ENCODE data around the gene PDE1C.

PDE1C gene

DNA sequence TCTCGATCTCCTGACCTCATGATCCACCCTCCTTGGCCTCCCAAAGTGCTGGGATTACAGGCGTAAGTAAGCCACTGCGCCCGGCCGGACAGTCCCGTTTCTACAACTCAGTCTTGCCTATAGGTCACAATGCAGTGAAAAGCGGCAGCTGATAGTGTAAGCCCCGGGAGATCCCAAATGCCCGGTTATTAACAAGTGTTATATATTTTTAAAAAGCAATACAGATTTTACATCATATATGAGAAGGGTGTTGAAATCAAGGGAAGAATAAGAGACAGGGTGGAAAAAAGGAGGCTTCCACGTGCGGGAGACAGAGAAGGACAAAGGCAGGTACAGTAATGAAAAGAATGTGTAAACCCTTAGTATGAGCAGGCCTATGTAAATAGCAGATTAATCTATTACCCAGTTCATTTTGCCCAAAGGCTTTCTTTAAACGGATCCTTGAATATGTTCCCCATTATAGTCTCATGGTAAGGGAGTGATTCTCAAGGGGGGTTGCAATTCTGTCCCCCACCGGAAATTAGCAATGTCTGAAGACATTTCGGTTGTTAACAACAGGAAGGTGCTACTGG lies 170.8 kb downstream of the PDE1C start:
- no CpG with 5 or more reads among the region's 14 CpGs for WGBS (ENCODE audit: insufficient coverage, insufficient read length)
- Histone ChIP-seq H3K4me1 (ENCODE audit: control insufficient read depth, insufficient read depth, low read length) (no peaks in the 10 kb centered on the region; the same call in 1 of the 2 replicates), H3K9me3 (ENCODE audit: control insufficient read depth, insufficient read depth, low read length) (no peaks in the 10 kb centered on the region), H3K4me3 (ENCODE audit: low read length) (no peak overlapping the region), H3K36me3 (ENCODE audit: control insufficient read depth, insufficient read depth, low read length) (no peaks in the 10 kb centered on the region), H3K27ac (ENCODE audit: low read length) (no peak overlapping the region), H3K27me3 (ENCODE audit: control insufficient read depth, insufficient read depth, low read length) (no peaks in the 10 kb centered on the region)
- DNase-seq (ENCODE audit: low read depth, low spot score), result no peak

DNA sequence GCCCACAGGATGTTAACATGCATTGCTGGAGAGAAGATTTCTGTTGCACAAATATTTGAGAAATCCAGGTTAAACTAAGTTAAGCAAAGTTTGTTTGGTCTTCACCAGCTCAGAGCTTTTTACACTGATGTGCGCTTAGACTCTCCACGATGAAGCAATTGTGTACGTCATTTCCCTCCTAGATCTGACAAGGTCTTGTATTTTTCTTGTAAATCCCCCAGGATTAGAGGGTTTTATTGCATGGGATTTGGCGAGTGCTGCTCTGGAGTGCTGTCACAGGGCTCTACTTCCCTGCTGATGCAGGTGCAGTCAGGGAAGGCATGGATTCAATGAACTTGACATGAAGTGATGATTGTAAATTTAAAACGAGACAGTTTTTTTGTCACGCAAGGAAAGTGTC lies 173.3 kb downstream of the PDE1C start:
- no peak for DNase-seq (ENCODE audit: low read depth, low spot score)
- H3K36me3 ChIP-seq (ENCODE audit: control insufficient read depth, insufficient read depth, low read length), result no peaks in the 10 kb centered on the region
- H3K4me1 ChIP-seq (ENCODE audit: control insufficient read depth, insufficient read depth, low read length), result no peaks in the 10 kb centered on the region; the same call in 1 of the 2 replicates
- H3K27me3 ChIP-seq (ENCODE audit: control insufficient read depth, insufficient read depth, low read length), result no peaks in the 10 kb centered on the region
- no peaks in the 10 kb centered on the region for H3K9me3 ChIP-seq (ENCODE audit: control insufficient read depth, insufficient read depth, low read length)
- H3K27ac ChIP-seq (ENCODE audit: low read length), result no peak overlapping the region
- H3K4me3 ChIP-seq (ENCODE audit: low read length), result no peak overlapping the region
- no CpG with 5 or more reads among the region's 6 CpGs for WGBS (ENCODE audit: insufficient coverage, insufficient read length)

DNA sequence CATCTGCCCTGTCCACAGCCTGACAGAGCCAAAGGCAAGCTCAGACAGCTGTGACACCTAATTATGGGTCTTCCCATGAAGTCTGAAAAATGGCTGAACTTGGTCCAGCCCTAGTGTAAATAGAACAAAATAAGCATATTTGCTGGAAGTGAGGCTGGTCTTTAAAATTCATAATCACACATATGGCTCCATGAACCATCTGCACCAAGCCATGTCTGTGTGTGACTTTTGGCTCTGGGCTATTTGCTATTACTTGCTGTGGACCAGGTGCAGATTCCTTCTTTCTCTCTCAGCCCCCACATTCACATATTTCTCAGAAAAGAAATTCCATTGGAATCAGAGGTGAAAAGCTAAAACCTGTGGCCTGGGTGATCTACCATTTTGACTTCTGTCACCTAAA lies 175.9 kb downstream of the PDE1C start:
- Histone ChIP-seq H3K4me3 (ENCODE audit: low read length) (no peak overlapping the region), H3K9me3 (ENCODE audit: control insufficient read depth, insufficient read depth, low read length) (no peaks in the 10 kb centered on the region), H3K27ac (ENCODE audit: low read length) (no peak overlapping the region), H3K27me3 (ENCODE audit: control insufficient read depth, insufficient read depth, low read length) (no peaks in the 10 kb centered on the region), H3K4me1 (ENCODE audit: control insufficient read depth, insufficient read depth, low read length) (no peaks in the 10 kb centered on the region; the same call in 1 of the 2 replicates), H3K36me3 (ENCODE audit: control insufficient read depth, insufficient read depth, low read length) (no peaks in the 10 kb centered on the region)
- DNase-seq (ENCODE audit: low read depth, low spot score), result no peak

DNA sequence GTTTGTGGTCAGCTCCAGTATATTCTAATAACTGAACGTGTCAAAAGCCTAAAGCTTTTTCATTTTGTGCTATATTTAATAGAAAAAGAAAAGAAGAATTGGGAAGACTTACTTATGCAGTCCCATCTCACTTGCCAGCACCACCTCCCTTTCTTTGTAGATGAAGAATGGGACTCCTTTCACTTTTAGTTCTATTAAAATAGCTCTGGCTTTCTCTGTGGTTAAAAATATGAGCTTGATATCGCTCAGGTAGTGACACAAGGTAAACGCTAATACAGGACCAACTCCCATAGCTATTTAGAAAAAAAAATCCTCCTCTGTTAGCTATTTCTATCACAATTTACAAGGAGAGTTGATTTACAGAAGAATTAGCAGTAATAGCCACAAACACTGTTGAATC lies 176.8 kb downstream of the PDE1C start:
- DNase-seq (ENCODE audit: low read depth, low spot score), result no peak
- Histone ChIP-seq H3K27ac (ENCODE audit: low read length) (no peak overlapping the region), H3K27me3 (ENCODE audit: control insufficient read depth, insufficient read depth, low read length) (no peaks in the 10 kb centered on the region), H3K4me3 (ENCODE audit: low read length) (no peak overlapping the region), H3K36me3 (ENCODE audit: control insufficient read depth, insufficient read depth, low read length) (no peaks in the 10 kb centered on the region), H3K4me1 (ENCODE audit: control insufficient read depth, insufficient read depth, low read length) (no peaks in the 10 kb centered on the region; the same call in 1 of the 2 replicates), H3K9me3 (ENCODE audit: control insufficient read depth, insufficient read depth, low read length) (no peaks in the 10 kb centered on the region)
- no CpG with 5 or more reads among the region's 3 CpGs for WGBS (ENCODE audit: insufficient coverage, insufficient read length)

DNA sequence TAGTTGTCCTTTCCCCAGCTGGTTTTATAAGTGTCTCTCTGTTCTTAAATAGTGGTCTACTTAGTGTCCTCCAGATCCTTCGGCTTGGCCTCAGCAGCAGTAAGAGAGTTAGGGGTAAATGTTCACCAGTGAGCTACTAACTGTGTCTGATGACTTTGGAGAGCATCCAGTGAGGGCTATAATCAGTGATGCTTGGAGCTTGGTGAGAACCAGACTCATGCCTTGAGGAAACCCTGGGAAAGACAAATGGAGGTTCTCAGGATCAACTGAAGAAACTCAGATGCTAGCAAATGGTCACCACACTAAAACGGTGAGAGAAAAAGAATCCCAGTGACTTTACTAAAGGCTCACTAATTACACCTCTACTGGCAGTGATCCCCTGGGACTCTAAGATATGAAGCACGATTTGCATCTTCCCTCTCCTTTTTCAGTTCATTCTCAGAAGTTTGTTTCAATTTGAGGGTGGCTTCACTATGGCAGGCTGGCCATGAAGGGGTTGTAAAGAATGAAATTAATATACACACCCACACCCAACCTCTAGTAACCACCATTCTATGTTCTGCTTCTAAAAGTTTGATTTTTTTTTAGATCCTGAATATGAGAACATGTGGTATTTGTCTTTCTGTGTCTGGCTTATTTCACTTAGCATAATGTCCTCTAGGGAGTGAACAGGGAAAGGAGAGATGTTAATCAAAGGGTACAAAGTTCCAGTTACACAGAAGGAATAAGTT lies 177.9 kb downstream of the PDE1C start:
- H3K9me3 ChIP-seq (ENCODE audit: control insufficient read depth, insufficient read depth, low read length), result no peaks in the 10 kb centered on the region
- no peaks in the 10 kb centered on the region; the same call in 1 of the 2 replicates for H3K4me1 ChIP-seq (ENCODE audit: control insufficient read depth, insufficient read depth, low read length)
- no CpG with 5 or more reads among the region's 3 CpGs for WGBS (ENCODE audit: insufficient coverage, insufficient read length)
- H3K27me3 ChIP-seq (ENCODE audit: control insufficient read depth, insufficient read depth, low read length), result no peaks in the 10 kb centered on the region
- H3K36me3 ChIP-seq (ENCODE audit: control insufficient read depth, insufficient read depth, low read length), result no peaks in the 10 kb centered on the region
- H3K27ac ChIP-seq (ENCODE audit: low read length), result no peak overlapping the region
- H3K4me3 ChIP-seq (ENCODE audit: low read length), result no peak overlapping the region
- DNase-seq (ENCODE audit: low read depth, low spot score), result no peak

DNA sequence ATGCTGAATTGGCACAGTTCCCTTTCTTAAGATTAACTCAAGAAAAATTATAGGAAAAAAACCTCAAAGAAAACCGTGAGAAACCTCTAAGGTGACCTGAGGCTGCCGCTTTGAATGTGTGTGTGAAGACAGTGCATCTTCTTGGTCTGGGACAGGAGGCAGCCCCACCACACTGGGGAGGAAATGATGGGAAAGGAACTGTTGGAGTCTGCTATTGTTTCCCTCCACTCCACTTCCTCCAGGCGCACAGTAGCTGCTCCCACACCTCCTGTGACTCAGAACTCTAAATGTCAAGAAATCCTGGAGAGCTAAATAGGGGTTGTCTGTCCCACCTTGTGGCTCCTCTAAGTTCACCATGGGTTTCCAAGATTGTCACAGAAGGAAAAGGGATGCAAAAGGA lies 179.4 kb downstream of the PDE1C start:
- no peaks in the 10 kb centered on the region; the same call in 1 of the 2 replicates for H3K4me1 ChIP-seq (ENCODE audit: control insufficient read depth, insufficient read depth, low read length)
- H3K27ac ChIP-seq (ENCODE audit: low read length), result no peak overlapping the region
- H3K27me3 ChIP-seq (ENCODE audit: control insufficient read depth, insufficient read depth, low read length), result no peaks in the 10 kb centered on the region
- no peaks in the 10 kb centered on the region for H3K36me3 ChIP-seq (ENCODE audit: control insufficient read depth, insufficient read depth, low read length)
- H3K4me3 ChIP-seq (ENCODE audit: low read length), result no peak overlapping the region
- DNase-seq (ENCODE audit: low read depth, low spot score), result no peak
- no peaks in the 10 kb centered on the region for H3K9me3 ChIP-seq (ENCODE audit: control insufficient read depth, insufficient read depth, low read length)
- no CpG with 5 or more reads among the region's 3 CpGs for WGBS (ENCODE audit: insufficient coverage, insufficient read length)

DNA sequence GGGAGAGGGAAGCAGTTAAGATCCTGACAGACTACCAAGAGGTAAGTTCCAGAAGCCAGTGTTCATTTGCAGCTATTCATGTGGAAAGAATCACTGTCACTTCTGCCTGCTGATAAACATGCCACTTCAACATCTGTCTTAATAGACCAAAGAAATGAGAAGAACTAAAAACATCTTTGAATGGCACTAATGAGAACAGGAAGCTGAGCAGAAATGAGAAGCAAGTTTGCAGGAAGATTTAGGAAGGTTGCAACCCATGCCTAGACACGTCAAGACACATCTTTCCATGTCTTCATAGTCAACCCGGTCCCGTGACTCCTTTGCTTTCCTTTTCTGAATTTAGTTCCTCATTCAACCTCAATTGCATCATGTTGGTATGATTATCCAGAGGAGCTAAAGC lies 180.0 kb downstream of the PDE1C start:
- no CpG with 5 or more reads among the region's 3 CpGs for WGBS (ENCODE audit: insufficient coverage, insufficient read length)
- no peak for DNase-seq (ENCODE audit: low read depth, low spot score)
- H3K27ac ChIP-seq (ENCODE audit: low read length), result no peak overlapping the region

DNA sequence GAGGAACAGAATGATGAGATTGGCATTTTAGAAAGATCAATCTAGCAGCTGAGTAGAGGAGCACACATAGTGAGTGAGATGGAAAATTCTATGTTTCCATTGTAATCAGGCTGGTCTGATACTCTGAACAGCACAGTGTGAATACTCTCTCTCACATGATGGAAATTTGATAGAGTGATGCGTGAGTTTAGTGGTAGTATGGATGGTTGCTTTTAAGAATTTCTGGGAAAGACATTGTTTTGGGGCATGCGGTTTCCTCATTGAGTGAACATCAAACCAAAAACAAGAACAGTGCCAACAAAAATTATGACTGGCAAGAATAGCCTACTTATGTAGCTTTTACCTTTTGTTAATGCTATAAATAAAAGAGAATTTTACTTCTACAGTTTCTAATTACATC lies 183.2 kb downstream of the PDE1C start:
- H3K36me3 ChIP-seq (ENCODE audit: control insufficient read depth, insufficient read depth, low read length), result no peaks in the 10 kb centered on the region
- H3K4me3 ChIP-seq (ENCODE audit: low read length), result no peak overlapping the region
- DNase-seq (ENCODE audit: low read depth, low spot score), result no peak
- no peak overlapping the region for H3K27ac ChIP-seq (ENCODE audit: low read length)
- WGBS (ENCODE audit: insufficient coverage, insufficient read length), result 100% methylated on average over 1 of the region's 2 CpGs
- no peaks in the 10 kb centered on the region for H3K27me3 ChIP-seq (ENCODE audit: control insufficient read depth, insufficient read depth, low read length)
- no peaks in the 10 kb centered on the region for H3K4me1 ChIP-seq (ENCODE audit: control insufficient read depth, insufficient read depth, low read length)
- no peaks in the 10 kb centered on the region for H3K9me3 ChIP-seq (ENCODE audit: control insufficient read depth, insufficient read depth, low read length)

More for the DNA sequence above, 180.0 kb downstream of the PDE1C start:
- Histone ChIP-seq H3K9me3 (ENCODE audit: control insufficient read depth, insufficient read depth, low read length) (no peaks in the 10 kb centered on the region), H3K4me1 (ENCODE audit: control insufficient read depth, insufficient read depth, low read length) (no peaks in the 10 kb centered on the region; the same call in 1 of the 2 replicates), H3K36me3 (ENCODE audit: control insufficient read depth, insufficient read depth, low read length) (no peaks in the 10 kb centered on the region), H3K4me3 (ENCODE audit: low read length) (no peak overlapping the region), H3K27me3 (ENCODE audit: control insufficient read depth, insufficient read depth, low read length) (no peaks in the 10 kb centered on the region)

DNA sequence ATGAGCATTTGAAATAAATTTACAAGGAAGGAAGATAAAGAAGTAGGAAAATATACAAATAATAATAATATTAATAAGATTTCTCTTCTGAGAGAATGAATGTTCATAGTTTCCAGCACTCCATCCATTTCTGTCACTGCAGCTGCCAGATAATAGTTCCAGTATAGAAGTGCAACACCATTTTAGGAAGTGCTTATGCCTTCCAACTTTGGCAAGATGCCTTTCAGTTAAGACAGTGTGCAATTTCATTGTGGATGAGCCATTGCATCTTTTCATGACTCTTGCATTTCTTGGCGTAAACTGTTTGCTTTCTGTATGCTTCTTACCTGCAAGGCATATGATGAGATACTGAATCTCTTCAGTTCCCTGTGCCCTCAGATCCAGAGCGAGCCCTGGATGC lies 185.0 kb downstream of the PDE1C start:
- H3K9me3 ChIP-seq (ENCODE audit: control insufficient read depth, insufficient read depth, low read length), result no peaks in the 10 kb centered on the region
- no peak overlapping the region for H3K4me3 ChIP-seq (ENCODE audit: low read length)
- H3K36me3 ChIP-seq (ENCODE audit: control insufficient read depth, insufficient read depth, low read length), result no peaks in the 10 kb centered on the region
- DNase-seq (ENCODE audit: low read depth, low spot score), result no peak
- H3K4me1 ChIP-seq (ENCODE audit: control insufficient read depth, insufficient read depth, low read length), result no peaks in the 10 kb centered on the region
- no peak overlapping the region for H3K27ac ChIP-seq (ENCODE audit: low read length)
- H3K27me3 ChIP-seq (ENCODE audit: control insufficient read depth, insufficient read depth, low read length), result no peaks in the 10 kb centered on the region
- WGBS (ENCODE audit: insufficient coverage, insufficient read length), result no CpG with 5 or more reads among the region's 2 CpGs

DNA sequence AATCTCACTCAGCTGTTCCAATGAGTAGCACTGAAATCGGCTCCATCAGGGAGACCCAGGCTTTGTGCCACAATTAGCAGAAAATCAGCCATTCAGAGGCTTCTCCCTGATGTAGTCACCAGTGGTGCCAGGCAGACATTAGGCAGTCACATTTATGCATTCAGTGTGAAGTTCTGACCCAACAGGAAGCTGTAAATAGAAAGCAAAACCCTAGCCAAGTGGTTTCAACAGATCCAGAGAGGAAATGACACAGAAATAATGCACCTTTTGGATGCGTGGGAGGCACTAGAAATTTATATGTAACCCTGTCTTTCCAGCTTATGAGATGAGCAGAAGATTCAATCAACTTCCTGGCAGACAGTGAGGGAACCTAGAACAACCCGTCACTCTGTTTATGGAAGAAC lies 186.4 kb downstream of the PDE1C start:
- Histone ChIP-seq H3K36me3 (ENCODE audit: control insufficient read depth, insufficient read depth, low read length) (no peaks in the 10 kb centered on the region), H3K27ac (ENCODE audit: low read length) (no peak overlapping the region), H3K4me1 (ENCODE audit: control insufficient read depth, insufficient read depth, low read length) (no peaks in the 10 kb centered on the region), H3K9me3 (ENCODE audit: control insufficient read depth, insufficient read depth, low read length) (no peaks in the 10 kb centered on the region), H3K27me3 (ENCODE audit: control insufficient read depth, insufficient read depth, low read length) (no peaks in the 10 kb centered on the region), H3K4me3 (ENCODE audit: low read length) (no peak overlapping the region)
- no peak for DNase-seq (ENCODE audit: low read depth, low spot score)
- no CpG with 5 or more reads among the region's 3 CpGs for WGBS (ENCODE audit: insufficient coverage, insufficient read length)

DNA sequence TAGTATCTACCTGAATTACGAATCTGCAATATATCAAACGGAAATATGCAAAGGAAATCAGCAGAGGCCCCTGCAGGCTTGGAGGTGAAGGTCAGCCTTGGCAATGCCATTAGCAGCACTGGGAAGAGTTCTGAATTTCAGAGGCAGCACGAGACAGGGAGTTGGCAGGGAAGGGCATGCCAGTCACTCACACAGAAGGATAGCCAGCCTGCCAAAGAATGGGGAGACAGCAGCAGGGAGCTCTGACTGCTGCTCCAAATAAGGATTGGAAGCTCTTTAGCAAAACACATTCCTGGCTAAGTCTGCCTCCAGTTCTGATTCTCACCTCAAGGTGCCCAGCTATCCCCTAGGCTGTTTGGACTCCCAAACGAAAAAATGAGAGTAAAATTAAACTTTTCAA lies 188.0 kb downstream of the PDE1C start:
- no peaks in the 10 kb centered on the region for H3K9me3 ChIP-seq (ENCODE audit: control insufficient read depth, insufficient read depth, low read length)
- peak; percentile 0 for DNase-seq (ENCODE audit: low read depth, low spot score)
- WGBS (ENCODE audit: insufficient coverage, insufficient read length), result no CpG with 5 or more reads among the region's 4 CpGs

More for the DNA sequence above, 188.0 kb downstream of the PDE1C start:
- Histone ChIP-seq H3K4me3 (ENCODE audit: low read length) (no peak overlapping the region), H3K36me3 (ENCODE audit: control insufficient read depth, insufficient read depth, low read length) (no peaks in the 10 kb centered on the region), H3K27ac (ENCODE audit: low read length) (no peak overlapping the region), H3K27me3 (ENCODE audit: control insufficient read depth, insufficient read depth, low read length) (no peaks in the 10 kb centered on the region), H3K4me1 (ENCODE audit: control insufficient read depth, insufficient read depth, low read length) (no peaks in the 10 kb centered on the region)

Data from iPS DF 6.9 (cell line).